PC-3 (cell line): ENCODE measurements around the gene LGSN.

ENCODE experiments used
- CTCF ChIP-seq: fragments of 300-600 bp; sonication (generic); conservative IDR thresholded peaks from 2 replicates; pipeline ENCODE4 v1.5.1; 2017; ENCODE audit warnings: antibody characterized with exemption, low read depth, mild to moderate bottlenecking, low read length
- EZH2 ChIP-seq: fragments of 300-600 bp; sonication (generic); IDR thresholded peaks from one replicate; pipeline ENCODE4 v1.6.1; 2017; ENCODE audit warnings: antibody characterized with exemption, mild to moderate bottlenecking, low read length; ENCODE audit not compliant: unreplicated experiment

DNA sequence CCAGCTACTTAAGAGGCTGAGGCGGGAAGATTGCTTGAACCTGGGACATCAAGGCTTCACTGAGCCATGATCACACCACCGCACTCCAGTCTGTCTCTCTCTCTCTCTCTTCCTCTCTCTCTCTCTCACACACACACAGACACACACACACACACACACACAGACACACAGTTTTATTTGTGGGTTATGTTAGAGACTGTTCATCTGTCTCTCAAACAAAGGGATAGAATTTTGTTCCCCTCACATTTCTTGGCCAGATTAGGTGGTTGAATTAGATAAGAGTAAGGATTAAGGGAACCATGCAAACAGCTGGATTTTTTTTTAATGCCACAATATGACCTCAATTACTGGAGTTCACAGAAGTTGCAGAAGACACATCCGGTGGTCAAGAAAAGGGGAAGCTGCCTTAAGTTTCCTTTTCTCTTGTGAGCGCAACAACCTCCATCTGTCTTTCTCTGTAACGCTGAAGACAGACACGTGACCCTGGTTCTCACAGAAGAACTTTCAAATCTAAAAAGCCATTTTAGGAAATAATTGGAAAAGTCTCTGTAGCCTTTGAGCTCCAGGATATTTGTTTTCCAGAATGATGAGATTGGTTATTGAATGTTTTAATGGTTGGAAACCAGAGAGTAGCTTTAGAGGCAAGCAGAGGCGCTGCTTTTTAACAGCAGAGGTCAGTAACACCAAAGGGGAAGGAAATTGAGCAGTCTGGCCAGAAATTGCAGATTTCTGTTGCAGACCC is 32.9 kb upstream of the LGSN start:
- peak; percentile 69 for TF ChIP-seq CTCF
- no peak for TF ChIP-seq EZH2
